Measurements from ENCODE around the gene STAMBPL1.
"Not testable (repeated sequence)": the region's sequence is repeated elsewhere in the genome, so short reads cannot be mapped to it uniquely, and the experiment has no call there.

STAMBPL1 gene

DNA sequence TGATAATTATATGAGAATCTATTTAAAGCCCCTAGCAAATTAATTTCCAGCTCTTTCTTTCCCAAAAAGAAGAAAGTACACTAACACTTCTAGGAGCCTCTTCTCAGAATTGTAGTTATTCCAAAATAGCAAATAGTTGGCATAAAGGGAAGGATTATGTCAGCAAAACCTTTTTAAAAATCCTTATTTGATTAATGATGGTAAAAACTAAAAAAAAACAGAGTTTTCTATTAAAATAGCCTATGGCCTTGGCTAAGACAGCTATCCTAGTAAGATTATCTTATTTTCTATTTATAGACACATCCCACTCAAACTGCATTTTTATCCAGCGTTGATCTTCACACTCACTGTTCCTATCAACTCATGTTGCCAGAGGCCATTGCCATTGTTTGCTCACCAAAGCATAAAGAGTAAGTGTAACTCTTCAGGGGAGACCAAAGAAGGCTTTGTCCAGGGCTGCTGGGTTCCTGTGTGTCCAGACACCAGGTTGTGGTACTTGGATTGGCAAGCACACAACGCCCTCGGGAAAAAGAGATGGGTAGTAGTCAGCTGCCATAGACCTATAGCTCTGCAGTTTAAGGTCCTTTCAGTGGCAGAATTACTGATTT is 41.0 kb downstream of the STAMBPL1 start:
- DNase-seq (ENCODE audit: low read depth), result no peak

DNA sequence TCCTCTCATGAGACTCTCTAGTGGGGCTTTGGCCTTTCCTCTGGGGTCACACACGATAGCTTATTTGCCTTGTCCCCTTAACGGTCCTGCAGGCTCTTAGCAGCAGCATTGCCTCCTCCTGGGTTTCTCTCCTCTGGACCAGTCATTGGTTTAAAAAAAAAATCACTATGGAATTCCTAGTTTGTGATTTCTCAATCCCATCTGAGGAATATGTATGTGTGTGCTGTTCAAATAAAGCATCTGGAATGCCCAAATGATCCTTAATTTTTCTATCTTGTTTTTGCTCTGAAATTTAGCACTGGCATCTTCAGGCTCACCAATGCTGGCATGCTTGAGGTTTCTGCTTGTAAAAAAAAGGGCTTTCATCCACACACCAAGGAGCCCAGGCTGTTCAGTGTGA is 42.0 kb downstream of the STAMBPL1 start:
- no peak for DNase-seq (ENCODE audit: low read depth)

DNA sequence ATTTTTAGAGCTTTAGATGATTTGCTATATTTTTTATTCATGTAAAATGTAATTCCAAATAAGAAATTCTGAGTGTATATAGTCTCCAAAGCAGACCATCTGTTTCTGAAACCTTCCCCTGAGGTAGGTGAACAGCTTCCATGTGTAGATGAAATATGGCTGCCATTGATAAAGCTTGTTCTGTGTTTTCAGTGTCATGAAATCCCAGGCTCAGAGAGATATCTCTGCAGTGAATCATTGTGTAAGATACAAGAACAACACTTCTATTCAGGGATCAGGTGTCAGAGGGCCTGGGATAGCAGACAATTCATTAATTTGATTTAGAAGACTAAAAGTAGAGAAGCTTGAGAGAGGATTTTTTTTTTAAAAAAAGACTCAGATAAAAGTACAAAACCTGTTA is 43.5 kb downstream of the STAMBPL1 start:
- DNase-seq (ENCODE audit: low read depth), result no peak

DNA sequence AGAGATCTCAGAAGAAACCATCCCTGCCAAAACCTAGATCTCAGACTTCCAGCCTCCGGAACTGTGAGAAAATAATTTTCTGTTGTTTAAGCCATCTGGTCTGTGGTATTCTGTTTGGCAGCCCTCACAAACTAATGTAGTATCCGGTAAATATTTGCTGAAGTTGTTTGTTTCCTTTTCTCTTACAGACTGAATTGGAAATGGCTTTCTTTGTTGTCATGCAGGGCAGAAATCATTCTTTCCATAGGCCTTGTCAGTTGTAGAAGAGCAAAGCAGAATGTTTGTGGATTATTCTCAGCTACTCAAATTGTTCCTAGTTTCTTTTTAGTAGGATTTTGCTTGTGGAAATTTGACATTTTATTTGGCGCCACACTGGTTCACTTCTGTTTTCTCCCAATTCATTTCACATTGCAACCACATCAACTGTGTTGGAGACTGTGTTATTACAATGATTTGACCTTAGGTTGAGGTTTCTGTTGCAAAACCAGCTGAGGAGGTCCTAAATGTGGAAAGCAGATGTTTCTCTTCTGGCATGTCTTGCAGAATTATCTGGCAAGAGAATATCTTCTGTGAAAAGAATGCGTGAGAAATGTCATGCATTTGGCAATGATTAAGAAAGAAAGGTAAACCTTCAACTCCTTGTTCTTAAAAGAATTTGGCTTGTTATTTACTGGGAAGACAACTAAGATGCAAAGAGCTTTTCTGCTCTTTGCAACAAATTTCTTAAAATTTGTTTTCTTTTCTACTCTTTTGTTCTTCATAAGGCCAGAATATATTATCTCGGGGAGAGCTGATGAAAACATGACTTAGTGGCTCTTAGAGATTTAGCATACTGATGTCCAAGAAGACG is 46.7 kb downstream of the STAMBPL1 start:
- no peak for DNase-seq (ENCODE audit: low read depth)

DNA sequence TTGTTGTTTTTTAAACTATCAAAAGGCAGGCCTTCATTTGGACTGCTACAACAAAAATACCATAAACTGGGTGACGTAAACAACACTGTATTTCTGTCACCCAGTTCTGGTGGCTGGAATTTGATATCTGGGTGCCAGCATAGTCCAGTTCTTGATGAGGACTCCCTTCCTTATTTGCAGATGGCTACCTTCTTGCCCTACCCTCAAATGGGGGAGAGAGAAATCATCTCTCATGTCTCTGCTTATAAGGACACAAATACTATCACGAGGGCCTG is 47.3 kb downstream of the STAMBPL1 start:
- no peak for DNase-seq (ENCODE audit: low read depth)

DNA sequence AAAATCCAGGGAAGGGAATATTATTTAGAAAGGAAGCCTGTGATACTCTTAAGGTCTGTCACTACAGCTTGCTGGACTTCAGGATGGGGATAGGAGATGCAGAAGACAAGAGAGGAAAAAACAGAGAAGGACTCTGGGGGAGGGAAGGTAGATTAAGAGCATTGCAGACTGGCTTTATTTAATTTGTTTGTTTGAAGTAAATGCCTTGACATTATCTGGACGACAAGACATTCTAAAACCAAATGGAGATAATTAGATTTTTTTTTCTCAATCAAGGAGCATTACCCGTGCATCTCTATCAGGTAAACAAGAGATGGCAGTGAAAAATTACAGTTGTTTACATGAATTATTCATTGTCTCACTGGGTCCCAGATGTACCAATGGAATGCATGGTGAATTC is 48.2 kb downstream of the STAMBPL1 start:
- no peak for DNase-seq (ENCODE audit: low read depth)

DNA sequence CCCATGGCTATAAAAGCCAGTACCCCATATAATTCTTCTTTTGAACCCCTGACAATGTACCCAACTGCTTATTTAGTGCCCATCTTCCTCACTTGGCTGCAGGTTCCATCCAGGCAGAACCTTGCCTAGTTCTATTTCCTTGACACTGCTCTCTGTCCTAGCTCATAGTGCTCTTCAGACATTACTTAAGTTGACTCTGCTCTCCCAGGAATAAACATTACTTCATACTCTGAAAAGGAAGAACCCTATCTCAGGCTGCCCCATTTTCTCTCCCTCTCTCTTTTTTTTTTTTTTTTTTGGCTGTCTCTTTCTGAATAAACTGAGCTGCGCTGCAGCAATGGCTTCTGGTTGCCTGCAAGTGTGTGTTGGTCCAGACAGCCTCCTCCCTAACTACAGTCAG is 51.5 kb downstream of the STAMBPL1 start:
- no peak for DNase-seq (ENCODE audit: low read depth)

DNA sequence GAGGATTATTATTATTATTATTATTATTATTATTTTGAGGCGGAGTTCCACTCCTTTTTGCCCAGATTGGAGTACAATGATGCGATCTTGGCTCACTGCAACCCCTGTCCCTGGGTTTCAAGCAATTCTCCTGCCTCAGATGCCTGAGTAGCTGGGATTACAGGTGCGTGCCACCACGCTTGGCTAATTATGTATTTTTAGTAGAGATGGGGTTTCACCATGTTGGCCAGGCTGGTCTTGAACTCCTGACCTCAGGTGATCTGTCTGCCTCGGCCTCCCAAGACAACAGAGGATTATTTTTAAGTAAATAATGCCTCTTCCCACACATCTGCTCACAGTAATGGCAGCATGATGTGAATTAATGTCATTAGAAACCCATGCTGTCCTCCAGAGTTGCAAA is 52.0 kb downstream of the STAMBPL1 start:
- DNase-seq (ENCODE audit: low read depth), result not testable (repeated sequence)

DNA sequence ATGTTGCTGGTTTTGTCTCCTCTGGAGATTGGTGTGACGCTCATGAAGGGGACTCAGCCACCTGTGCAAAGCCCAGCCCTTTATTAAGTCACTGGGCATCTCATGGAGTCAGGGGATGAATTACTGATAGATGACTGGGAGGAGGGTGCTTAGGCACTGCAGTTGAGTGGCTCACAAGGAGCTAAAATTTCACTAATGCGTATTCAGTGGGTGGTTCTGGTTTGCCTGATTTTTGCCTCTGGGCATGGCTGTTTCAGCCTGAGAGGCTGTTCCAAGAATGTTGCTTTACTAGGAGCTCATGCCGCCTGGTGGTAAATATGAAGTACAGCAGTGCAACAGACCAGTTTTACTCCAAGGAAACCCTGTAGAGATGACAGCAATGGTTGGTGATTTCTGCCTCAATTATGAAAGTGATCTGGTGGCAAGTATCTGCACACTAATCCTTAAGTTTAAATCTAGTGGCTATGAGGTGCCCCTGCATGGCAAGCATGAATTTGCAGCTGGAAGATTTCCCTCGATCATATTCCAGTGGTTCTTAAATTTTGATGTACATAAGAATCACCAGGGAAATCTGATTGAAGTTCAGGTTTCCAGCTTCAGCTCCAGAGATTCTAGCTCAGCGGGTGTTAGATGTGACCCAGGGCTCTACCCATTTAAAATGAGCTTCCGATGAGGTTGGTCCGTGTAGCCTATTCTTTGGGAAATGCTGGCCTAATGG is 52.7 kb downstream of the STAMBPL1 start:
- peak; percentile 7 for DNase-seq (ENCODE audit: low read depth)

DNA sequence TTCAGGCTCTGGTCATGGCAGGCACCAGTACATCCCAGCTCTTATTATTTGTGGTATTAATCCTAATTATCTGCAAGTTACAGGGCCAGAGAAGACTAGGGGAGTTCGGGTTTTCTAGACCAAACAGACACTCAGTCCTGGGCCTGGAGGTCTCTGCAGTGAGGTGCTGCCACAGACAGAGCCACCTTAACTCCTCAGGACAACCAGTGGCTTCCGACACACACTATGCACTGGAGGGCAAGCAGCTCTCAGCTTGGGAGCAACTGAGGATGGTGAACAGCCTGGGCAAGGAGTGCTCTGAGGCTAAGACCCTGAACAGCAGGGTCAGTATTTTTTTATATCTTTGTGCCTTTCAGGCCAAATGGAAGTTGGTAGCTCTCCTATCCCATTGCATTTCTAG is 53.5 kb downstream of the STAMBPL1 start:
- DNase-seq (ENCODE audit: low read depth), result no peak

DNA sequence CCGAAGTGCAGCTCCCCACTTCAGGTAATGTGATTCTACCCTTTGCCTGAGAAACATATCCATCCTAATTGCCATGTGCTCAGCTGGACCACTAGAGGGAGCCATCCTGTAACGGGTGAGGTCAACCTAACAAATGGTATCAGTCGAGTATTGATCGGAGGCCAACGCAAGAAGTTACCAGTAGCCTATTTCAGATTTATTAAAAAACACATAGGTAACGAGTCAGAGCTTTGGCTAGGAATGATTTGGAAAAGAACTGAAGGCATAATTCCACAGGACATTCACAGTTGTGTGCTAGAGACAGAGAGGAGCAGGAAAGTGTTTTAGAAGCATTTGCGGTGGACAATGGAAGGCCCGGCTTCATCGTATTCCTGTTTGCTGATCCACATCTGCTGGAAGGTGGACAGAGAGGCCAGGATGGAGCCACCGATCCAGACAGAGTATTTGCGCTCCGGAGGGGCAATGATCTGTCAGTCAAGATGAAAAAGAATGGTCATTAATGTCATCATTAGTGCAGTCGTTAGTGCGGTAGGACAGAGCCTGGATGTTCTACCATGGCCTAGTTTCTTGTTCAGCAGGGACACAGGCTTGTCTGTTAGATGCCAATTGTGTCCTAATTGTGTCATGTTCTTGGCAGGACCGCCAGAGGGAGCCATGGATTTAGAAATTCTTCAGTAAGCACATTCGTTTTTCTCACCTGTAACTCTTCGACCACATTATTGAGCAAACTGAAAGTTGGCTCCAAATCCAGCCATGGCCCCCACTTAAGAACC is 55.0 kb downstream of the STAMBPL1 start:
- peak; percentile 59 for DNase-seq (ENCODE audit: low read depth)

DNA sequence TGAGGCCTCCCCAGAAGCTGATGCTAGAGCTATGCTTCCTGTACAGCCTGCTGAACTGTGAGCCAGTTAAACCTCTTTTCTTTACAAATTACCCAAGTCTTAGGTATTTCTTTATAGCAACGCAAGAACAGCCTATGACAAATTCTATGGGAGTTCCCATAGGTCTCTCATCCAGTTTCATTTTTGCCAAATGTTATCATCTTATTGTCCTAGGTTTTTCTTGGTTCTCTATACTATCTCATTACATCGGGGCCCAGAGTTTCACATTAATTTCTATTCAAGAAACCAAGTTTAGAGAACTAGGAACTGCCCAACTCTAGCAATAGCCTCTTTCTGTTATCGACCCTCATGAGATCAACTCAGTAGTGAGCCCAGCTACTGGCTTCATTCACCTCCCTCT is 56.6 kb downstream of the STAMBPL1 start:
- no peak for DNase-seq (ENCODE audit: low read depth)

DNA sequence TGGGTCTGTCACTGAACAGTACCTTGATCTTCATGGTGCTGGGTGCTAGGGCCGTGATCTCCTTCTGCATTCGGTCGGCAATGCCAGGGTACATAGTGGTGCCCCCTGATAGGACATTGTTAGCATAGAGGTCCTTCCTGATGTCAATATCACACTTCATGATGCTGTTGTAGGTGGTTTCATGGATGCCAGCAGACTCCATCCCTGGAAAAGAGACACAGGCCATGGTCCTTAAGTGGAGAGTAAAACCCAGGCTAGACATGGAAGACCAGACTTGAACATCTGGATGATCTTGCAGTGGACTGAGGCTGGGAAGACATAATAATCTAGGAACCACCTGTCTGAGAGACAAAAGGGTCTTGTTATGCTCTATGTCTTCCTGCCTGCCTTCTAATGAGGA is 58.0 kb downstream of the STAMBPL1 start:
- DNase-seq (ENCODE audit: low read depth), result no peak

DNA sequence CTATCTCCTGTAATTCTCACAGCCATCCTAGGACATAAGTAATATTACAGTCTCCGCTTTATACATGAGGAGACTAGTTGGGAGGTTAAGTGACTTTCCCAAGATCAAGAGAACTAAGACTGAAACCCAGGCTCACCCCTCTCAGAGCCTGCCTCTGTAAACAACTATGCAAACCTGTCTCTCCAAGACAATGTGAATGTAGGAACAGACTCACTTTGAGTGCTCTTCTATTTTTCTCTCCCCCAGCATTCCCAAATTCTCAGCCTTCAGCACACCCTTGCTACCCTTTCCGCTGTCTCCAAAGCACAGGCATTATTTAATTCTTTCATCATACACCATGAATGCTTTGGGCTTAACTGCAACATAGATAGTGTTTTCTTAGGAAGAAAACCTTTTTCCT is 58.9 kb downstream of the STAMBPL1 start:
- no peak for DNase-seq (ENCODE audit: low read depth)

DNA sequence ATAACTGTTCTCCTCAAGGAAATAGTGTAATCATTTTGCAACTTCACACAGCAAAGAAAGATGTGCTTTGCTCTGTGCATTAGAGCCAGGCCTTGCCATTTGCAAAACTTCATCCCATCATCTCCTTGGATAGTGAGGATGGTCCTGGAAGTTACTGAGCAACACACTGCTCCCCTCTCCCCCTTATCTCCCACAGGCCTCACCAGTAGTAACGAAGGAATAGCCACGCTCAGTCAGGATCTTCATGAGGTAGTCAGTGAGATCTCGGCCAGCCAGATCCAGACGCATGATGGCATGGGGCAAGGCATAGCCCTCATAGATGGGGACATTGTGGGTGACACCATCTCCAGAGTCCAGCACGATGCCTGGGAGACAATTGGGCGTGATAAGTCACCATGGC is 61.0 kb downstream of the STAMBPL1 start:
- no peak for DNase-seq (ENCODE audit: low read depth)

DNA sequence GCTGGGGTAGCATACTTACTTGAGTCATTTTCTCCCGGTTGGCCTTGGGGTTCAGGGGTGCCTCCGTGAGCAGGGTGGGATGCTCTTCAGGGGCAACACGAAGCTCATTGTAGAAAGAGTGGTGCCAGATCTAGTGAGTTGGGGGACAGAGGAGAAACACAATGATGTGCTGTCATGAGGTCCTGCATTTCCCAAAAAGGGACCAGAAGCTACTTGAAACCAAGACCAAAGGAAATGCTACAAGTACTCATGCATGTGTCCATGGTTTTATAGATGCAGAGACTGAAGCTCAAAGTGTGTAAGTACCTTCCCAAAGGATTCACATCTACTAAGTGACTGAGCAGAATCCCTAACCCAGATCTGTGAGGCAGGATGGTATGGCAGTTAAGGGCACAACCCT is 63.7 kb downstream of the STAMBPL1 start:
- no peak for DNase-seq (ENCODE audit: low read depth)

DNA sequence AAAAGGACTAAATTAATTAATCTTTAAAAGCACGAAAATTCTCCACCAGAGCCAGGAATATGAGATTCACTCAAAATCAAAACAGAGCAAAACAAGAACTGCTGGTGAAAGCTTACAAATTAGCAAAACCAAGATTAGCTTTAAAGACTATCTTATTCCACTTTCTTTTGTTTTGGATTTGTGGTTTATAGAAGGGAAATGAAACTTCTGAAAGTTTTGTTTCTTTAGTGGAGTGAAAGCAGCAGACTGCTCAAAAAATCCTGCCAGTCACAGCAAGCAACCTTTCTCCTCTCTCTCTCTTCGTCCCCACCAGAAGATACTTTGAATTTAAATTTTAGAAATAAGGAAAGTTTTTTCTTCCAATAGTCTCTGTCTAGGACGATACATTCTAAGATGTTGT is 64.8 kb downstream of the STAMBPL1 start:
- no peak for DNase-seq (ENCODE audit: low read depth)

DNA sequence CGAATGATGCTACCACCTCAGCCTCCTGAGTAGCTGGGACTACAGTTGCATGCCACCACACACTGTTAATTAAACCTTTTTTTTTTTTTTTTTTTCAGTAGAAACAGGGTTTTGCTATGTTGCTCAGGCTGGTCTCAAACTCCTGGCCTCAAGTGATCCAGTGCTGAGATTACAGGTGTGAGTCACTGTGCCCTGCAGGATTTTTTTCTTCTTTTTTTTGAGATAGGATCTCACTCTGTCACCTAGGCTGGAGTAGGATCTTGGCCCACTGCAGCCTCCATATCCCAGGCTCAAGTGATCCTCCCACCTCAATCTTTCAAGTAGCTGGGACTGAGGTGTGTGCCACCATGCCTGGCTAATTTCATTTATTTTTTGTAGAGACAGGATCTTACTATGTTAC is 66.2 kb downstream of the STAMBPL1 start:
- DNase-seq (ENCODE audit: low read depth), result no peak

DNA sequence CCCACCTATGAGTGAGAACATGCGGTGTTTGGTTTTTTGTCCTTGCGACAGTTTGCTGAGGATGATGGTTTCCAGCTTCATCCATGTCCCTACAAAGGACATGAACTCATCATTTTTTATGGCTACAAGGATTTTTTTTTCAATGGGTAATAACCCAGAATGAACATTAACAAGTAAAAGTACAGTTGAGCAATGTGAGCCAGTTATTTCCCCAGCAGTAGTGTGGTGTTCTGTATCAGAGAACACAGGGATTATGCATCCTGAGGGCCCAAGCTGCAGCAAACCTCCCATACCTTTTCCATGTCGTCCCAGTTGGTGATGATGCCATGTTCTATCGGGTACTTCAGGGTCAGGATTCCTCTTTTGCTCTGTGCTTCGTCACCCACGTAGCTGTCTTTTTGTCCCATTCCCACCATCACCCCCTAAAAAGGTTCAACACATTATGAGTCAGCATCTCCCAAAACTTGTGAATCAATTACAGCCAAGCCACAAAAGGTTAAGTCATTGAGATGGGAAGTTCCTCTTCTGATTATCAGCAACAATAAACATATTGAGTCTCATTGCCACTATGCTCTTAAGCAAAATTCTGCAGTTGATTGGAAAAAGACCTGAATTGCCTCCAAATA is 67.0 kb downstream of the STAMBPL1 start:
- no peak for DNase-seq (ENCODE audit: low read depth)

DNA sequence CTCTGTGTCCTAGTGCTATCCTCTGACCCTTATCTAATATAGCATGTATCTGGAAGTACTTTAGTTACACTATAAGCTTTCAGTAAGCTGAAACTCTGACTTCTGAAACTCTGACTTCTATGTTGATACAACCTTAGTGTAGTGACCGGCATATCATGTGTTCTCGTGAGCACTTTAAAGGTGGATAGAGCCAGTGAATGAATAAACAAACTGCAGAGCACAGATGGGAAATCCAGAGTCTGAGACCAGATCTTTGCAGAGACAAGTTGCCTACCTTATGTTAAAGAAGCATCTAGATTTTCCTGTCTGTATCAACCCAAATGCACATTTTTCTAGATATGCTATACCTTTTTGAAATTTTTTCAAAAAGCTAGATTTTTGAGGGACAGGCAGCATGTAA is 69.0 kb downstream of the STAMBPL1 start:
- no peak for DNase-seq (ENCODE audit: low read depth)

DNA sequence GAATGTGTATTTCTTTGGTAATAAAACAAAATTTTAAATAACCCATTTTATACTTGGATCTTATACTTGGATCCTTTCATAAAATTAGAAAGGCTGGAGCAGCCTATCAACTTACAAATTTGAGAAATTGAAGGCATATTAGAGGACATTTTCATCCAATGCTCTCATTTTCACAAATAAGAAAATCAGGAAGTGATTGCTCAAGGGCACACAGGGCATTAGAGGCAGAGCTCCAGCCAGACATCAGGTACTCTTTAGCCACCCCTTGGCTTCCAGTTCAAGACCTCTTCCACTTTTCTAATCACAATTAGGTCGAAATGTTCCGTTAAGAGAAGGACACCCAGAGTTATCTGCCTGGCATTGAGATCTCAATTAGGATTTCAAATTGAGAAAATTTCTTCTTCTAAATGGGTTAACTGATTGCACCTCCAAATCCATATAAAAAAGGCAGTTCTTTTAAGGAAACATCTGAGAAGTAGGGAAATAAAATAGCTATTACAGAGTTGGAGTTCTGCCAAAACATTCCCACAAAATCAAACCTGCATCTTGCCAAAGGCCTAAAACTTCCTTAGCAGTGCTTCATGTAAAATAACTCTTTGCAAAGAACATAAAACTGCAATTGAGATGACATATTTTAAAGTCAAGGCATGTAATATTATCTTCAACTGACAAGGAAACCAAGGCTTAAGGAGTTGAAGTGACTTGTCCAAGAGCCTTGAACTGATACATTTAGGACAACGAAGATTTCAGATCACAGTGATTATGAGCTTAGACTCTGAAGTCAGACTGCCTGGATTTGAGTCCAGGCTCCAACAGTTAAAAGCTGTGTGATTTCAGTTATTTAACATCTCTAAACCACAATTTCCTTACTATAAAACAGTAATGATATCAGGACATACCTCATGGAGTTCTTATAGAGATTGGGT is 70.1 kb downstream of the STAMBPL1 start:
- DNase-seq (ENCODE audit: low read depth), result no peak
